HCT116 (cell line): Measurements from ENCODE around the gene BICD1.

Experiments used
- CEBPB ChIP-seq: IDR thresholded peaks from 2 replicates; pipeline ENCODE4 v1.6.1; 2012; ENCODE audit warnings: low read depth
- CTCF ChIP-seq, 3 experiments: fragments of 200-600 bp in 1 of 3; sonication (generic) in 1 of 3; IDR thresholded peaks in 2 of 3; conservative IDR thresholded peaks in 1 of 3; 2 replicates each; pipeline ENCODE4 v1.5.1; 2012 to 2017; ENCODE audit warnings: low read depth in 2 of 3, low read length in 2 of 3, antibody characterized with exemption in 1 of 3, borderline replicate concordance in 1 of 3, control low read depth in 1 of 3, mild to moderate bottlenecking in 1 of 3, mixed read lengths in 1 of 3, mixed run types in 1 of 3, moderate library complexity in 1 of 3; ENCODE audit not compliant: insufficient read depth in 1 of 3
- EGR1 ChIP-seq: IDR thresholded peaks from 2 replicates; pipeline ENCODE4 v1.6.1; 2012; ENCODE audit warnings: low read depth
- EZH2 ChIP-seq: fragments of 200-600 bp; sonication (generic); IDR thresholded peaks from 2 replicates; pipeline ENCODE4 v1.6.1; 2017; ENCODE audit warnings: antibody characterized with exemption, mixed run types
- POLR2AphosphoS5 ChIP-seq: IDR thresholded peaks from 2 replicates; pipeline ENCODE4 v1.6.1; 2011; ENCODE audit warnings: mild to moderate bottlenecking, low read depth, low read length, moderate library complexity
- RAD21 ChIP-seq: IDR thresholded peaks from 2 replicates; pipeline ENCODE4 v1.6.1; 2012; ENCODE audit warnings: low read depth, mild to moderate bottlenecking
- SP1 ChIP-seq: IDR thresholded peaks from 2 replicates; pipeline ENCODE4 v1.6.1; 2012; ENCODE audit warnings: low read depth
- YY1 ChIP-seq: IDR thresholded peaks from 2 replicates; pipeline ENCODE4 v1.6.1; 2011; ENCODE audit warnings: low read length, low read depth, moderate library complexity, mild to moderate bottlenecking; ENCODE audit not compliant: insufficient replicate concordance; ENCODE audit errors: extremely low read depth
- TF ChIP-seq, protein P1 (sequence below): IDR thresholded peaks from 2 replicates; pipeline ENCODE4 v1.6.1; 2012

- no peak for TF ChIP-seq CTCF (IDR thresholded peaks at IDR 0.05 in 2 of 3, conservative IDR thresholded peaks at IDR 0.05 in 1 of 3; ENCODE audit: borderline replicate concordance in 1 of 3, insufficient read depth in 1 of 3, low read depth in 2 of 3, low read length in 2 of 3)
- TF ChIP-seq RAD21: no peak
- TF ChIP-seq POLR2AphosphoS5: no peak
- no peak for TF ChIP-seq EZH2
- TF ChIP-seq SP1: no peak
- no peak for TF ChIP-seq CEBPB
- TF ChIP-seq YY1: no peak
- TF ChIP-seq, protein P1, sequence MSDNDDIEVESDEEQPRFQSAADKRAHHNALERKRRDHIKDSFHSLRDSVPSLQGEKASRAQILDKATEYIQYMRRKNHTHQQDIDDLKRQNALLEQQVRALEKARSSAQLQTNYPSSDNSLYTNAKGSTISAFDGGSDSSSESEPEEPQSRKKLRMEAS: no peak
- no peak for TF ChIP-seq EGR1
Measured at GRCh38 chr12:32116897-32117296, 10.2 kb downstream of the BICD1 start.
